ENCODE results near the gene MEFV.
"Not testable (repeated sequence)": the region's sequence is repeated elsewhere in the genome, so short reads cannot be mapped to it uniquely, and the experiment has no call there.

Gene MEFV

GRCh38 chr16:3281222-3281820 lies 24.9 kb upstream of the MEFV start:
- H3K4me3 ChIP-seq (ENCODE audit: low read depth, low read length) = no peak overlapping the region
- no peak for TF ChIP-seq CTCF (IDR thresholded peaks at IDR 0.05; ENCODE audit: low read depth, low read length)

- no peak for TF ChIP-seq CTCF (IDR thresholded peaks at IDR 0.05; ENCODE audit: low read depth, low read length)
- no peak overlapping the region for H3K4me3 ChIP-seq (ENCODE audit: low read depth, low read length)
These were observed 20.2 kb upstream of the MEFV start for GRCh38 chr16:3276679-3277078.

- TF ChIP-seq CTCF (IDR thresholded peaks at IDR 0.05; ENCODE audit: low read depth, low read length) = no peak
- no peak overlapping the region for H3K4me3 ChIP-seq (ENCODE audit: low read depth, low read length)
These were observed 18.5 kb upstream of the MEFV start for GRCh38 chr16:3274947-3275346.

- H3K4me3 ChIP-seq (ENCODE audit: low read depth, low read length) = no peak overlapping the region
- no peak for TF ChIP-seq CTCF (IDR thresholded peaks at IDR 0.05; ENCODE audit: low read depth, low read length)
These were observed 18.1 kb upstream of the MEFV start for GRCh38 chr16:3274490-3274889.

GRCh38 chr16:3271281-3271680 lies 14.8 kb upstream of the MEFV start:
- not testable (repeated sequence) for H3K4me3 ChIP-seq (ENCODE audit: low read depth, low read length)

- H3K4me3 ChIP-seq (ENCODE audit: low read depth, low read length) = not testable (repeated sequence)
These were observed 14.3 kb upstream of the MEFV start for GRCh38 chr16:3270718-3271117.

GRCh38 chr16:3268294-3268693 lies 11.9 kb upstream of the MEFV start:
- TF ChIP-seq CTCF (IDR thresholded peaks at IDR 0.05; ENCODE audit: low read depth, low read length) = no peak
- no peak overlapping the region for H3K4me3 ChIP-seq (ENCODE audit: low read depth, low read length)

GRCh38 chr16:3266873-3267537 lies 10.6 kb upstream of the MEFV start:
- no peak overlapping the region for H3K4me3 ChIP-seq (ENCODE audit: low read depth, low read length)
- TF ChIP-seq CTCF (IDR thresholded peaks at IDR 0.05; ENCODE audit: low read depth, low read length) = peak; percentile 62

Data from WI38 (cell line).